RWPE2 (cell line): ENCODE results near the gene DMBT1.

Experiments used
- ATAC-seq: fragments of 200-7000 bp; cut with Tn5 transposase; 3 replicates; pipeline ENCODE4 v1.9.1; 2021; ENCODE audit warnings: low read depth
- DNase-seq: peaks from one replicate; pipeline ENCODE4 v3.0.0-alpha.2; 2020; ENCODE audit warnings: low spot score
- H3K27ac ChIP-seq: fragments of 450-650 bp; 2 replicates; pipeline ENCODE4 v1.5.1; 2017; ENCODE audit warnings: mild to moderate bottlenecking; ENCODE audit not compliant: poor library complexity, severe bottlenecking
- H3K27me3 ChIP-seq: fragments of 250-450 bp; sonication (Bioruptor Pico); 2 replicates; pipeline ENCODE4 v1.5.1; 2021; ENCODE audit warnings: mild to moderate bottlenecking, moderate library complexity; ENCODE audit not compliant: insufficient read depth, poor library complexity, severe bottlenecking
- H3K36me3 ChIP-seq: fragments of 250-450 bp; sonication (Bioruptor Pico); 2 replicates; pipeline ENCODE4 v1.5.1; 2020; ENCODE audit warnings: low read depth, mild to moderate bottlenecking, moderate library complexity
- H3K4me1 ChIP-seq: fragments of 250-450 bp; sonication (Bioruptor Pico); 2 replicates; pipeline ENCODE4 v1.5.1; 2021; ENCODE audit warnings: mild to moderate bottlenecking, moderate library complexity; ENCODE audit not compliant: insufficient read depth, poor library complexity, severe bottlenecking
- H3K4me3 ChIP-seq: fragments of 250-450 bp; sonication (Bioruptor Pico); 2 replicates; pipeline ENCODE4 v1.5.1; 2021; ENCODE audit warnings: mild to moderate bottlenecking, moderate library complexity; ENCODE audit not compliant: severe bottlenecking
- H3K9me3 ChIP-seq: fragments of 250-450 bp; sonication (Bioruptor Pico); 2 replicates; pipeline ENCODE4 v1.5.1; 2021; ENCODE audit warnings: mild to moderate bottlenecking, moderate library complexity; ENCODE audit not compliant: severe bottlenecking
- TF ChIP-seq, protein P1 (sequence below): fragments of 450-650 bp; IDR thresholded peaks from one replicate; pipeline ENCODE4 v1.5.1; 2017; ENCODE audit warnings: mild to moderate bottlenecking, moderate library complexity; ENCODE audit not compliant: poor library complexity, severe bottlenecking

Gene DMBT1

GRCh38 chr10:122632031-122632430 lies 71.5 kb downstream of the DMBT1 start:
- no peak overlapping the region for H3K4me3 ChIP-seq
- H3K4me1 ChIP-seq = no peaks in the 10 kb centered on the region
- H3K27ac ChIP-seq = no peak overlapping the region
- TF ChIP-seq, protein P1, sequence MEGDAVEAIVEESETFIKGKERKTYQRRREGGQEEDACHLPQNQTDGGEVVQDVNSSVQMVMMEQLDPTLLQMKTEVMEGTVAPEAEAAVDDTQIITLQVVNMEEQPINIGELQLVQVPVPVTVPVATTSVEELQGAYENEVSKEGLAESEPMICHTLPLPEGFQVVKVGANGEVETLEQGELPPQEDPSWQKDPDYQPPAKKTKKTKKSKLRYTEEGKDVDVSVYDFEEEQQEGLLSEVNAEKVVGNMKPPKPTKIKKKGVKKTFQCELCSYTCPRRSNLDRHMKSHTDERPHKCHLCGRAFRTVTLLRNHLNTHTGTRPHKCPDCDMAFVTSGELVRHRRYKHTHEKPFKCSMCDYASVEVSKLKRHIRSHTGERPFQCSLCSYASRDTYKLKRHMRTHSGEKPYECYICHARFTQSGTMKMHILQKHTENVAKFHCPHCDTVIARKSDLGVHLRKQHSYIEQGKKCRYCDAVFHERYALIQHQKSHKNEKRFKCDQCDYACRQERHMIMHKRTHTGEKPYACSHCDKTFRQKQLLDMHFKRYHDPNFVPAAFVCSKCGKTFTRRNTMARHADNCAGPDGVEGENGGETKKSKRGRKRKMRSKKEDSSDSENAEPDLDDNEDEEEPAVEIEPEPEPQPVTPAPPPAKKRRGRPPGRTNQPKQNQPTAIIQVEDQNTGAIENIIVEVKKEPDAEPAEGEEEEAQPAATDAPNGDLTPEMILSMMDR = no peak
- no peaks in the 10 kb centered on the region for H3K27me3 ChIP-seq
- DNase-seq (no peak), ATAC-seq (no peak)
- H3K36me3 ChIP-seq = no peaks in the 10 kb centered on the region
- H3K9me3 ChIP-seq = no peaks in the 10 kb centered on the region

DNA sequence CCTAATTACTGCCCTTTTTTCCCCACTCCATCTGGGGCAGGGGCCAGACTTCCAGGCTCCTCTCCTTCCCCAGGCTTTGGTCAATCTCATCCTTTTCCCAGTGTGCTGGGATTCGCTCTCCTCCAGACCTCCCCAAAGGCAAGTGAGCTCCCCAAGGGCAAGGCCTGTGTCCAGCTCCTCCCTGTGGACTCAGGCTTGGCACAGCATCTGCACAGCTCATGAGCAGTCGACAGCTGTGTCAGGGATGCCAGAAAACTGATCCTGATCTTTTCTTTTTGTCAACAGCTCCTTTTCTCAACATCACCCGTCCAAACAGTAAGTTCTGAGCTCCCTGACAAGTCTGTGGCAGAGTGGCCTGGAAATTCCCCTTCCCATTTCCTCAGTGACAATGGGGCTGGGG lies 72.0 kb downstream of the DMBT1 start:
- H3K27me3 ChIP-seq = no peaks in the 10 kb centered on the region
- H3K36me3 ChIP-seq = no peaks in the 10 kb centered on the region
- DNase-seq = no peak
- no peaks in the 10 kb centered on the region for H3K9me3 ChIP-seq
- no peak overlapping the region for H3K4me3 ChIP-seq
- no peak for ATAC-seq
- TF ChIP-seq, protein P1 = no peak
- H3K27ac ChIP-seq = no peak overlapping the region
- H3K4me1 ChIP-seq = no peaks in the 10 kb centered on the region

DNA sequence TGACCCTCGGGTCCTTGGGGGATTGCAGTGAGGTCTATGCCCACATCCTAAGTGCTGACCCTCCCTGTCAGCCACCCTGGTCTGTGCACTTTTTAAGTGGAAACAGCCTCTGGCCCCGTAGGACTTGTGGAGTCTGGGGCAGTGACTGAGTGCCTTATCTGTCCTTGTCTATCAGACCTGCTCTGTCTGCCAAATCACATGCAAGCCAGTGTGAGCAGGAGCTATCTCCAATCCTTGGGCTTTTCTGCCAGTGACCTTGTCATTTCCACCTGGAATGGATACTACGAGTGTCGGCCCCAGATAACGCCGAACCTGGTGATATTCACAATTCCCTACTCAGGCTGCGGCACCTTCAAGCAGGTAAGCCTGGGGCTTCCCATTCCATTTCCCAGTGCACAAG lies 76.4 kb downstream of the DMBT1 start:
- H3K4me1 ChIP-seq = no peaks in the 10 kb centered on the region
- ATAC-seq (no peak), DNase-seq (no peak)
- TF ChIP-seq, protein P1 = no peak
- H3K36me3 ChIP-seq = no peaks in the 10 kb centered on the region
- H3K27me3 ChIP-seq = no peaks in the 10 kb centered on the region
- no peaks in the 10 kb centered on the region for H3K9me3 ChIP-seq
- no peak overlapping the region for H3K27ac ChIP-seq
- H3K4me3 ChIP-seq = no peak overlapping the region

DNA sequence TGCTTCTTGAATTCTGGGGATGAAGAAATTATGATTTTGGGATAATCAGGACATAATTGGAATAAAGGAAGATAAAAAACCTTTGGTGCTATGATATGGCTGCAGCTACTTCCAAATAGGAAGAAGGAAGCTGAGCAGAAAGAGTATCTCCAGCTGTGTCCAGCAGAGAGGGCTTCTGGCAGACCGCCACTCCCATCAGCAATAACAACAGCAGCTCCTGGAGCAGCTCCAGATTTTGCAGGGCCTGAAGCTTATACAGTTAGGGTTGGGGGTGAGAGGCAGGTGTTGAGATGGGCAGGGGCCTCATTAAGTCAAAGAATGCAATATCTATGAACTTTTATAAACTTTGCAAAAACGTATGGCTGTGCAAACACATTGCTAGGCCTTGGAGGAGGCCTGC lies 76.8 kb downstream of the DMBT1 start:
- DNase-seq (no peak), ATAC-seq (no peak)
- H3K4me3 ChIP-seq = no peak overlapping the region
- H3K36me3 ChIP-seq = no peaks in the 10 kb centered on the region
- TF ChIP-seq, protein P1 = no peak
- no peaks in the 10 kb centered on the region for H3K4me1 ChIP-seq
- H3K27me3 ChIP-seq = no peaks in the 10 kb centered on the region
- no peaks in the 10 kb centered on the region for H3K9me3 ChIP-seq
- no peak overlapping the region for H3K27ac ChIP-seq

DNA sequence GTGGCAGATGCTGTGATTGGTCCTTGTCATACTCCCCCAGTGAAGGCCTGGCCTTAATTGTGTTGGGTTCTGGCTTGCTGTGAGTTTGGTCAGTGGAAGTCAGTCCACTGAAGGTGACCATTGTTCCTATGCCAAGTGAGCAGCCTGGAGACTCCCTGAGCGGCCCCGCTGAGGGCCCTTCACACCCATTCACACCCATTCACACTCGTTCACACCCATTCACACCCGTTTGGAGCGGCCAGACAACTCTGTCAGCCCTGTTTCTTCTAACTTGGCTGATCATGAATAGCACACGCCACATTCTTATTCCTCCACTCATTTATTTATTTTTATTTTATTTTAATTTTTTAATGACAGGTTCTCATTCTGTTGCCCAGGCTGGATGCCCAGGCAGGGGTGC lies 77.6 kb downstream of the DMBT1 start:
- H3K9me3 ChIP-seq = no peaks in the 10 kb centered on the region
- no peaks in the 10 kb centered on the region for H3K4me1 ChIP-seq
- H3K27me3 ChIP-seq = no peaks in the 10 kb centered on the region
- DNase-seq (no peak), ATAC-seq (no peak)
- no peak overlapping the region for H3K4me3 ChIP-seq
- no peaks in the 10 kb centered on the region for H3K36me3 ChIP-seq
- TF ChIP-seq, protein P1 = no peak
- no peak overlapping the region for H3K27ac ChIP-seq
